Endometrial microvascular endothelial cells (primary cell): ENCODE data around the gene ILDR2. TPM values are rescaled to one million over a fixed set of nuclear protein-coding genes. Genes with fewer than 3 reads are reported as not detected.

ENCODE experiments used
- in situ Hi-C: cut with HindIII; loops from 2 replicates; pipeline ENCODE4 v1.10.0; 2017; ENCODE audit warnings: low sequenced_read_pairs, low pct_unique_long_range_greater_than_20kb; ENCODE audit errors: inconsistent ontology term
- total RNA-seq: library from RNA; depleted of rRNA; stranded (reverse); fragments of >200 nt; gene quantifications from one replicate; pipeline ENCODE4 v1.2.3, GENCODE V29; 2015; ENCODE audit errors: inconsistent ontology term

The ILDR2 gene
- total RNA-seq, 1 donor from 2014 or later, result not detected

- in situ Hi-C loops, result no loop called here
These were observed 2.5 kb downstream of the ILDR2 start for GRCh38 chr1:166972826-166973225.

- in situ Hi-C loops, result no loop called here
These were observed 3.1 kb downstream of the ILDR2 start for GRCh38 chr1:166972193-166972592.

- in situ Hi-C loops, result no loop called here
These were observed 4.1 kb downstream of the ILDR2 start for GRCh38 chr1:166971252-166971651.

GRCh38 chr1:166969074-166969677 lies 6.2 kb downstream of the ILDR2 start:
- in situ Hi-C loops, result no loop called here

GRCh38 chr1:166960858-166961474 lies 14.4 kb downstream of the ILDR2 start:
- in situ Hi-C loops, result no loop called here

GRCh38 chr1:166956872-166957271 lies 18.5 kb downstream of the ILDR2 start:
- in situ Hi-C loops, result no loop called here

GRCh38 chr1:166956057-166956850 lies 19.1 kb downstream of the ILDR2 start:
- in situ Hi-C loops, result no loop called here

- in situ Hi-C loops, result no loop called here
These were observed 21.8 kb downstream of the ILDR2 start for GRCh38 chr1:166953491-166953890.

- in situ Hi-C loops, result no loop called here
These were observed 23.2 kb downstream of the ILDR2 start for GRCh38 chr1:166952002-166952746.

- in situ Hi-C loops, result no loop called here
These were observed 24.3 kb downstream of the ILDR2 start for GRCh38 chr1:166951050-166951449.

GRCh38 chr1:166950156-166950555 lies 25.2 kb downstream of the ILDR2 start:
- in situ Hi-C loops, result no loop called here

- in situ Hi-C loops, result no loop called here
These were observed 26.4 kb downstream of the ILDR2 start for GRCh38 chr1:166948856-166949350.

- in situ Hi-C loops, result no loop called here
These were observed 27.8 kb downstream of the ILDR2 start for GRCh38 chr1:166947398-166948043.

- in situ Hi-C loops, result no loop called here
These were observed 31.0 kb downstream of the ILDR2 start for GRCh38 chr1:166944186-166944967.

GRCh38 chr1:166939741-166940375 lies 35.5 kb downstream of the ILDR2 start:
- in situ Hi-C loops, result no loop called here

GRCh38 chr1:166937962-166938361 lies 37.4 kb downstream of the ILDR2 start:
- in situ Hi-C loops, result no loop called here

- in situ Hi-C loops, result no loop called here
These were observed 38.0 kb downstream of the ILDR2 start for GRCh38 chr1:166937329-166937728.

GRCh38 chr1:166933633-166934032 lies 41.7 kb downstream of the ILDR2 start:
- in situ Hi-C loops, result no loop called here
